Esophagus muscularis mucosa (tissue), 4 donors: ENCODE results near the gene UBAP1. TPM values are rescaled to one million over a fixed set of nuclear protein-coding genes. Genes with fewer than 3 reads are reported as not detected.

Experiments used
- DNase-seq: peaks from one replicate; pipeline ENCODE4 v3.0.0-alpha.2; 2017; ENCODE audit errors: extremely low spot score
- H3K27ac ChIP-seq, 4 donors: fragments of 200-600 bp; sonication (generic); replicated peaks in 1 of 4; 1 replicate in 3 of 4; 2 replicates in 1 of 4; pipeline ENCODE4 v1.5.1; 2016 to 2019; ENCODE audit warnings: mild to moderate bottlenecking in 1 of 4
- H3K27me3 ChIP-seq, 4 donors: fragments of 200-600 bp; sonication (generic); one replicate each; pipeline versions ENCODE4 v1.5.1 to v1.6.0; 2016 to 2019
- H3K36me3 ChIP-seq, 4 donors: fragments of 200-600 bp; sonication (generic); one replicate each; pipeline ENCODE4 v1.5.1; 2016 to 2019
- H3K4me1 ChIP-seq, 4 donors: fragments of 200-600 bp; sonication (generic); one replicate each; pipeline ENCODE4 v1.5.1; 2016 to 2019
- H3K4me3 ChIP-seq, 4 donors: fragments of 200-600 bp; sonication (generic); 1 replicate in 2 of 4; 2 replicates in 2 of 4; pipeline ENCODE4 v1.5.1; 2016 to 2019; ENCODE audit warnings: mild to moderate bottlenecking in 4 of 4, moderate library complexity in 1 of 4
- H3K9me3 ChIP-seq, 4 donors: fragments of 200-600 bp; sonication (generic); 1 replicate in 3 of 4; 2 replicates in 1 of 4; pipeline ENCODE4 v1.5.1; 2016 to 2019
- EP300 ChIP-seq: sonication (generic); formaldehyde crosslinking; IDR thresholded peaks from one replicate; pipeline ENCODE4 v1.6.1; 2017; ENCODE audit warnings: antibody characterized with exemption
- POLR2A ChIP-seq: fragments of 450-650 bp; IDR thresholded peaks from one replicate; pipeline ENCODE4 v1.6.1; 2017; ENCODE audit warnings: antibody characterized with exemption, moderate library complexity, mild to moderate bottlenecking, low read depth
- POLR2AphosphoS5 ChIP-seq, 2 donors: sonication (generic); formaldehyde crosslinking; IDR thresholded peaks; one replicate each; pipeline ENCODE4 v1.6.1; 2017; ENCODE audit warnings: antibody characterized with exemption in 2 of 2
- WGBS: methylation state at CpG from one replicate; pipeline ENCODE4 v1.1.5; 2018; 5-methylcytosine and 5-hydroxymethylcytosine counted together
- intact Hi-C: fragments of 100-400 bp; cut with DNase I; formaldehyde crosslinking; loops from one replicate; pipeline ENCODE4 v1.15.1; 2023
- total RNA-seq, 4 donors: library from RNA; depleted of rRNA; stranded (reverse); fragments of >200 nt; gene quantifications; one replicate each; pipeline versions ENCODE4 v1.1.0 to v1.2.1, GENCODE V29; 2016
- TF ChIP-seq, protein P1 (sequence below), 3 experiments: fragments of 200-600 bp in 2 of 3; fragments of 450-650 bp in 1 of 3; sonication (generic) in 2 of 3; IDR thresholded peaks; one replicate each; pipeline ENCODE4 v1.5.1; 2017 to 2019; ENCODE audit warnings: antibody characterized with exemption in 3 of 3, mild to moderate bottlenecking in 2 of 3, moderate library complexity in 1 of 3

The UBAP1 gene
- total RNA-seq, 4 donors from 2014 or later = 54.0 to 84.3 (median 72.6) TPM

DNA sequence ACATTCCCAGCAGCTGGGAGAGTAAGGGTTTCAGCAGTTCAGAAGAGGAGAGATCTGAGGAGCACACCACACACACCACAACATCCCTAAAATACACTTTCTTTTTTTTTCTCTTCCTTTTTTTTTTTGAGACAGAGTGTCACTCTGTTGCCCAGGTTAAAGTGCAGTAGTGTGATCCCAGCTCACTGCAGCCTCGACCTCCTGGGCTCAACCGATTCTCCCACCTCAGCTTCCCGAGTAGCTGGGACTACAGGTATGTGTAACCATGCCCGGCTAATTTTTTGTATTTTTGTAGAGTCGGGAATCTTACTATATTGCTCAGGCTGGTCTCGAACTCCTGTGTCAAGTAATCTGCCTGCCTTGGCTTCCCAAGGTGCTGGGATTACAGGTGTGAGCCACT is 9.7 kb upstream of the UBAP1 start:
- no peak for TF ChIP-seq EP300
- TF ChIP-seq POLR2AphosphoS5 (IDR thresholded peaks at IDR 0.05) = no peak
- TF ChIP-seq, protein P1, sequence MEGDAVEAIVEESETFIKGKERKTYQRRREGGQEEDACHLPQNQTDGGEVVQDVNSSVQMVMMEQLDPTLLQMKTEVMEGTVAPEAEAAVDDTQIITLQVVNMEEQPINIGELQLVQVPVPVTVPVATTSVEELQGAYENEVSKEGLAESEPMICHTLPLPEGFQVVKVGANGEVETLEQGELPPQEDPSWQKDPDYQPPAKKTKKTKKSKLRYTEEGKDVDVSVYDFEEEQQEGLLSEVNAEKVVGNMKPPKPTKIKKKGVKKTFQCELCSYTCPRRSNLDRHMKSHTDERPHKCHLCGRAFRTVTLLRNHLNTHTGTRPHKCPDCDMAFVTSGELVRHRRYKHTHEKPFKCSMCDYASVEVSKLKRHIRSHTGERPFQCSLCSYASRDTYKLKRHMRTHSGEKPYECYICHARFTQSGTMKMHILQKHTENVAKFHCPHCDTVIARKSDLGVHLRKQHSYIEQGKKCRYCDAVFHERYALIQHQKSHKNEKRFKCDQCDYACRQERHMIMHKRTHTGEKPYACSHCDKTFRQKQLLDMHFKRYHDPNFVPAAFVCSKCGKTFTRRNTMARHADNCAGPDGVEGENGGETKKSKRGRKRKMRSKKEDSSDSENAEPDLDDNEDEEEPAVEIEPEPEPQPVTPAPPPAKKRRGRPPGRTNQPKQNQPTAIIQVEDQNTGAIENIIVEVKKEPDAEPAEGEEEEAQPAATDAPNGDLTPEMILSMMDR (IDR thresholded peaks at IDR 0.05) = no peak
- TF ChIP-seq POLR2A = no peak
- Histone ChIP-seq H3K4me3 (no peak overlapping the region), H3K27ac (no peak overlapping the region), H3K4me1 (peaks cover 5 to 12% (median 7%) of the 10 kb centered on the region in 4 donors), H3K27me3 (no peaks in the 10 kb centered on the region), H3K9me3 (no peaks in the 10 kb centered on the region), H3K36me3 (no peaks in the 10 kb centered on the region)
- DNase-seq = no peak
- intact Hi-C loops = no loop called here
- 96% methylated on average over 6 of the region's 6 CpGs for WGBS

DNA sequence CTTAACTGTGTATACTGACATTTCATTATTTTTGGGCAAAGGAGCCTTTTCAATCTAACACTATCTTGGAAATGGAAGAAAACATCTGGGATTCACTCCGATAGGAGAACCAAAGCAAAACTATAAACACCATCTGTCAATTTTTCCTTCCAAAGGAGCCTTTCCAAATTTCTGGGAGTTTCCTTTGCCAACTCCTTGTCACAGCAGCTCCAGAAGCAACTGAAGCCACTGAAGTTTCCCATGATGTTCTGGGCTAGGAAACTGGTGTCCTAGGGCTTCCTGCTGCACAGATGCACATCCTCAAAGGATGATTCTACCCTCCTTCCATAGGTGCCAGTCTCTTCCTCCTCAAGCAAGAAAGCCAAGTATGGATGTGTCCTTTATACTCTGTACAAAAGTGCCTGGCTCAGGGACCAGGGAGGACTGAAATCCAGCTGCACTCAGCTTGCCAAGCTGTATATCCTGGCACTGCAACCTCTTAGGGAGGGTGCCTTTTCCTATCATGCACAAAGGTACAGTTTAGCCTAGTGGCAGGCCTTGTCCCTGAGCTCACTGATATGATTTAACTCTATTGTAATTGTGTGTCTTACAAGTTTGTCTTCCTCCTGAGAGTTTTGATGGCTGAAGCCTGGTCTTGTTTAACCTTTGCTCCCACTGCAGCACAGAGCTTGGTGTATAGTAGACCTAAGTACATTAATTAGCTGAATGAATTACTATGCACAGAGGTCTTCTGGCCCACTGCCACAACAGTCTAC is 8.4 kb upstream of the UBAP1 start:
- Histone ChIP-seq H3K9me3 (no peaks in the 10 kb centered on the region), H3K36me3 (no peaks in the 10 kb centered on the region), H3K27ac (no peak overlapping the region), H3K4me3 (no peak overlapping the region), H3K4me1 (peaks cover 5 to 12% (median 7%) of the 10 kb centered on the region in 4 donors), H3K27me3 (no peaks in the 10 kb centered on the region)
- TF ChIP-seq EP300 = no peak
- no peak for TF ChIP-seq POLR2AphosphoS5 (IDR thresholded peaks at IDR 0.05)
- TF ChIP-seq, protein P1 (IDR thresholded peaks at IDR 0.05) = no peak
- no peak for TF ChIP-seq POLR2A
- 30% methylated on average over 1 of the region's 1 CpG for WGBS
- DNase-seq = no peak
- intact Hi-C loops = loop anchor here (10.0 kb wide), 1 partner anchor 154 kb away; the partner anchor contains the start of genes KIF24 and NUDT2

- WGBS = 89% methylated on average over 15 of the region's 15 CpGs
- Histone ChIP-seq H3K36me3 (no peaks in the 10 kb centered on the region), H3K4me1 (peaks cover 5 to 12% (median 7%) of the 10 kb centered on the region in 4 donors), H3K9me3 (no peaks in the 10 kb centered on the region), H3K27me3 (no peaks in the 10 kb centered on the region), H3K4me3 (no peak overlapping the region), H3K27ac (no peak overlapping the region)
- intact Hi-C loops = loop anchor here (10.0 kb wide), 1 partner anchor 153 kb away; the partner anchor contains the start of genes KIF24 and NUDT2
- TF ChIP-seq POLR2AphosphoS5 (IDR thresholded peaks at IDR 0.05) (no peak), EP300 (no peak), POLR2A (no peak)
- TF ChIP-seq, protein P1 (IDR thresholded peaks at IDR 0.05) = no peak
- no peak for DNase-seq
Measured at GRCh38 chr9:34171753-34172535, 6.9 kb upstream of the UBAP1 start.

GRCh38 chr9:34176089-34176488 is 2.8 kb upstream of the UBAP1 start:
- Histone ChIP-seq H3K36me3 (no peaks in the 10 kb centered on the region), H3K27me3 (no peaks in the 10 kb centered on the region), H3K9me3 (no peaks in the 10 kb centered on the region), H3K4me1 (peaks cover 4 to 26% (median 22%) of the 10 kb centered on the region in 4 donors), H3K27ac (no peak overlapping the region), H3K4me3 (no peak overlapping the region)
- 78% methylated on average over 3 of the region's 3 CpGs for WGBS
- intact Hi-C loops = loop anchor here (5.0 to 10.0 kb wide), 2 partner anchors 49 to 149 kb away; partner anchors contain the start of genes DCAF12, KIF24 and NUDT2
- no peak for TF ChIP-seq POLR2AphosphoS5 (IDR thresholded peaks at IDR 0.05)
- TF ChIP-seq, protein P1 (IDR thresholded peaks at IDR 0.05) = no peak
- TF ChIP-seq POLR2A = no peak
- TF ChIP-seq EP300 = no peak
- DNase-seq = no peak
